ENCODE data around the gene THAP6. TPM values are rescaled to one million over a fixed set of nuclear protein-coding genes. Genes with fewer than 3 reads are reported as not detected.
A peak's percentile ranks its signal among the peaks of the same experiment; 100 is the strongest.

Gene THAP6
- total and polyA plus RNA-seq, 10 donors: 3.1 to 42.0 (median 22.6) TPM

- no peak for DNase-seq
- H3K27me3 ChIP-seq (replicated peaks in 1 of 7): no peaks in the 10 kb centered on the region
- H3K4me3 ChIP-seq: no peak overlapping the region
- intact Hi-C loops (cut with DNase I; ENCODE audit: low total_unique reads): no loop called here
- no peaks in the 10 kb centered on the region for H3K36me3 ChIP-seq
- no peaks in the 10 kb centered on the region for H3K9me3 ChIP-seq
- no peak overlapping the region for H3K27ac ChIP-seq
- H3K4me1 ChIP-seq: no peaks in the 10 kb centered on the region
- no peak for TF ChIP-seq POLR2A (IDR thresholded peaks at IDR 0.05)
- TF ChIP-seq, protein P1, sequence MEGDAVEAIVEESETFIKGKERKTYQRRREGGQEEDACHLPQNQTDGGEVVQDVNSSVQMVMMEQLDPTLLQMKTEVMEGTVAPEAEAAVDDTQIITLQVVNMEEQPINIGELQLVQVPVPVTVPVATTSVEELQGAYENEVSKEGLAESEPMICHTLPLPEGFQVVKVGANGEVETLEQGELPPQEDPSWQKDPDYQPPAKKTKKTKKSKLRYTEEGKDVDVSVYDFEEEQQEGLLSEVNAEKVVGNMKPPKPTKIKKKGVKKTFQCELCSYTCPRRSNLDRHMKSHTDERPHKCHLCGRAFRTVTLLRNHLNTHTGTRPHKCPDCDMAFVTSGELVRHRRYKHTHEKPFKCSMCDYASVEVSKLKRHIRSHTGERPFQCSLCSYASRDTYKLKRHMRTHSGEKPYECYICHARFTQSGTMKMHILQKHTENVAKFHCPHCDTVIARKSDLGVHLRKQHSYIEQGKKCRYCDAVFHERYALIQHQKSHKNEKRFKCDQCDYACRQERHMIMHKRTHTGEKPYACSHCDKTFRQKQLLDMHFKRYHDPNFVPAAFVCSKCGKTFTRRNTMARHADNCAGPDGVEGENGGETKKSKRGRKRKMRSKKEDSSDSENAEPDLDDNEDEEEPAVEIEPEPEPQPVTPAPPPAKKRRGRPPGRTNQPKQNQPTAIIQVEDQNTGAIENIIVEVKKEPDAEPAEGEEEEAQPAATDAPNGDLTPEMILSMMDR (IDR thresholded peaks at IDR 0.05 in 8 of 11, conservative IDR thresholded peaks at IDR 0.05 in 3 of 11): no peak
- TF ChIP-seq POLR2AphosphoS5 (IDR thresholded peaks at IDR 0.05): no peak
Observed at GRCh38 chr4:75552452-75552851, 38.2 kb downstream of the THAP6 start.

- WGBS, 5 donors: 56 to 81% (median 70%) methylated on average over 9 of the region's 9 CpGs
- H3K9me3 ChIP-seq: no peaks in the 10 kb centered on the region
- peak within 1 kb of the TSS in 1 of 8 donors; percentile 1 for H3K4me3 ChIP-seq
- no peaks in the 10 kb centered on the region for H3K27me3 ChIP-seq (replicated peaks in 1 of 7)
- DNase-seq: no peak
- intact Hi-C loops (cut with DNase I; ENCODE audit: low total_unique reads): no loop called here
- TF ChIP-seq, protein P1 (IDR thresholded peaks at IDR 0.05 in 8 of 11, conservative IDR thresholded peaks at IDR 0.05 in 3 of 11): no peak
- no peaks in the 10 kb centered on the region for H3K4me1 ChIP-seq
- no peak within 1 kb of the TSS for H3K27ac ChIP-seq
- H3K36me3 ChIP-seq: no peaks in the 10 kb centered on the region
Observed at GRCh38 chr4:75555294-75556164, 41.3 kb downstream of the THAP6 start, which contains the start of gene ODAPH. ODAPH (plus strand) TSS chr4:75556066; CDS start chr4:75556083, 17 bp downstream.

GRCh38 chr4:75557696-75558095 lies 43.4 kb downstream of the THAP6 start:
- TF ChIP-seq POLR2AphosphoS5 (IDR thresholded peaks at IDR 0.05) (no peak), POLR2A (IDR thresholded peaks at IDR 0.05) (no peak)
- TF ChIP-seq, protein P1 (IDR thresholded peaks at IDR 0.05 in 8 of 11, conservative IDR thresholded peaks at IDR 0.05 in 3 of 11): no peak
- 85 to 93% (median 85%) methylated on average over 8 of the region's 8 CpGs for WGBS, 5 donors
- H3K27me3 ChIP-seq (replicated peaks in 1 of 7): no peaks in the 10 kb centered on the region
- intact Hi-C loops (cut with DNase I; ENCODE audit: low total_unique reads): no loop called here
- no peaks in the 10 kb centered on the region for H3K36me3 ChIP-seq
- H3K4me1 ChIP-seq: no peaks in the 10 kb centered on the region
- H3K4me3 ChIP-seq: no peak overlapping the region
- DNase-seq: no peak
- no peaks in the 10 kb centered on the region for H3K9me3 ChIP-seq
- no peak overlapping the region for H3K27ac ChIP-seq

DNA sequence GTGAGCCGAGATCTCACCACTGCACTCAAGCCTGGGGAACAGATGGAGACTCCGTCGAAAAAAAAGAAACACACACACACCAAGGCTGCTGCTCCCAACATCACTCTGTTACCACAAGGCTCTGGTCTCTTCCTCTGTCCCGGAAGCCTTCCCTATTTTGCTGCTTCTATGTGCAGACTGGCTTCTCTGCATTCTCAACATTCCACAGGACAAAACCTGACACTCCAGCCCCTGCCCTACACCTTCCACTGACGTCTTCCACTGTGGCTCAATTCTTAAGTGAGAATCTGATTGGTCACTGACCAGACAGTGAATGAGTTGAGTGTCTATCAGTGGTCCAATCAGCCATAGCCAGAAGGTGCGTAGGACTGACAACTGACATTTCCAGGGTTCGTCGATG lies 47.5 kb downstream of the THAP6 start:
- Histone ChIP-seq H3K4me3 (no peak overlapping the region), H3K27ac (no peak overlapping the region), H3K9me3 (no peaks in the 10 kb centered on the region), H3K36me3 (no peaks in the 10 kb centered on the region), H3K27me3 (replicated peaks in 1 of 7) (no peaks in the 10 kb centered on the region), H3K4me1 (peaks cover 0 to 16% (median 0%) of the 10 kb centered on the region in 6 donors)
- no peak for DNase-seq
- TF ChIP-seq POLR2AphosphoS5 (IDR thresholded peaks at IDR 0.05): no peak
- WGBS, 5 donors: 73 to 87% (median 80%) methylated on average over 8 of the region's 8 CpGs
- intact Hi-C loops (cut with DNase I; ENCODE audit: low total_unique reads): loop anchor here (10.0 kb wide), 1 partner anchor 687 kb away; no protein-coding TSS in a partner anchor
